ENCODE measurements around the gene B3GAT2. TPM values are rescaled to one million over a fixed set of nuclear protein-coding genes. Genes with fewer than 3 reads are reported as not detected.
"Not testable (repeated sequence)": the region's sequence is repeated elsewhere in the genome, so short reads cannot be mapped to it uniquely, and the experiment has no call there.

B3GAT2 gene
- polyA plus RNA-seq (ENCODE audit: insufficient read length): 1.7 TPM
- long read RNA-seq, donor 1: 0 reads
- long read RNA-seq, donor 2: 0 reads
- long read RNA-seq, donor 3: 0 reads
- long read RNA-seq, donor 4: 0 reads
- long read RNA-seq, donor 5: 0 reads
- long read RNA-seq, donor 6: 0 reads
- long read RNA-seq, donor 7, full-length matches to known transcripts: 1 of 1 reads
- long read RNA-seq, donor 7, partial matches to known transcripts: 0 of 1 reads
- long read RNA-seq, donor 7, other reads (novel, unspliced or antisense): 0 of 1 reads
- long read RNA-seq, donor 8, full-length matches to known transcripts: 1 of 1 reads
- long read RNA-seq, donor 8, partial matches to known transcripts: 0 of 1 reads
- long read RNA-seq, donor 8, other reads (novel, unspliced or antisense): 0 of 1 reads

GRCh38 chr6:70956451-70957283, at the start of gene B3GAT2:
TSS of gene B3GAT2 (minus strand) at chr6:70957060. CDS start at chr6:70956429, 631 bp downstream.
- DNase-seq: peak; percentile 38

- DNase-seq: no peak
These were observed 41.3 kb upstream of the B3GAT2 start for GRCh38 chr6:70998148-70998547.

- DNase-seq: no peak
These were observed 40.5 kb upstream of the B3GAT2 start for GRCh38 chr6:70997379-70997778.

GRCh38 chr6:70996106-70996505, 39.2 kb upstream of the B3GAT2 start:
- DNase-seq: no peak

- DNase-seq: no peak
These were observed 38.6 kb upstream of the B3GAT2 start for GRCh38 chr6:70995411-70995810.

- DNase-seq: no peak
These were observed 34.4 kb upstream of the B3GAT2 start for GRCh38 chr6:70991253-70991652.

- no peak for DNase-seq
These were observed 28.3 kb upstream of the B3GAT2 start for GRCh38 chr6:70985156-70985555.

- no peak for DNase-seq
These were observed 25.9 kb upstream of the B3GAT2 start for GRCh38 chr6:70982747-70983146.

GRCh38 chr6:70980727-70981126, 23.9 kb upstream of the B3GAT2 start:
- peak; percentile 13 for DNase-seq

GRCh38 chr6:70973604-70974003, 16.7 kb upstream of the B3GAT2 start:
- DNase-seq: no peak

GRCh38 chr6:70967049-70967448, 10.2 kb upstream of the B3GAT2 start:
- no peak for DNase-seq

- DNase-seq: no peak
These were observed 391 bp upstream of the B3GAT2 start for GRCh38 chr6:70957284-70957617.

GRCh38 chr6:70956191-70956450, 739 bp downstream of the B3GAT2 start:
- DNase-seq: no peak

- DNase-seq: peak; percentile 88
These were observed 1.2 kb downstream of the B3GAT2 start for GRCh38 chr6:70955441-70956190.

GRCh38 chr6:70954750-70955149, 2.1 kb downstream of the B3GAT2 start:
- no peak for DNase-seq

GRCh38 chr6:70954176-70954575, 2.7 kb downstream of the B3GAT2 start:
- DNase-seq: no peak

- DNase-seq: no peak
These were observed 4.2 kb downstream of the B3GAT2 start for GRCh38 chr6:70952608-70953165.

GRCh38 chr6:70944321-70944720, 12.5 kb downstream of the B3GAT2 start:
- not testable (repeated sequence) for DNase-seq

- DNase-seq: no peak
These were observed 23.0 kb downstream of the B3GAT2 start for GRCh38 chr6:70933853-70934252.

GRCh38 chr6:70905742-70906141, 51.1 kb downstream of the B3GAT2 start:
- no peak for DNase-seq

GRCh38 chr6:70903665-70904452, 53.0 kb downstream of the B3GAT2 start:
- no peak for DNase-seq

- no peak for DNase-seq
These were observed 55.5 kb downstream of the B3GAT2 start for GRCh38 chr6:70901324-70901723.

Measured in left kidney (tissue), 8 donors.